Stimulated activated CD4-positive, alpha-beta T cell treated with anti-CD3 and anti-CD28 coated beads, Interleukin-4, amount 100 ng/mL, for 1 hour (primary cell): ENCODE data around the gene FBXW8.

Experiments used
- DNase-seq: peaks from one replicate; pipeline ENCODE4 v3.0.0-alpha.2; 2020

Gene FBXW8

DNA sequence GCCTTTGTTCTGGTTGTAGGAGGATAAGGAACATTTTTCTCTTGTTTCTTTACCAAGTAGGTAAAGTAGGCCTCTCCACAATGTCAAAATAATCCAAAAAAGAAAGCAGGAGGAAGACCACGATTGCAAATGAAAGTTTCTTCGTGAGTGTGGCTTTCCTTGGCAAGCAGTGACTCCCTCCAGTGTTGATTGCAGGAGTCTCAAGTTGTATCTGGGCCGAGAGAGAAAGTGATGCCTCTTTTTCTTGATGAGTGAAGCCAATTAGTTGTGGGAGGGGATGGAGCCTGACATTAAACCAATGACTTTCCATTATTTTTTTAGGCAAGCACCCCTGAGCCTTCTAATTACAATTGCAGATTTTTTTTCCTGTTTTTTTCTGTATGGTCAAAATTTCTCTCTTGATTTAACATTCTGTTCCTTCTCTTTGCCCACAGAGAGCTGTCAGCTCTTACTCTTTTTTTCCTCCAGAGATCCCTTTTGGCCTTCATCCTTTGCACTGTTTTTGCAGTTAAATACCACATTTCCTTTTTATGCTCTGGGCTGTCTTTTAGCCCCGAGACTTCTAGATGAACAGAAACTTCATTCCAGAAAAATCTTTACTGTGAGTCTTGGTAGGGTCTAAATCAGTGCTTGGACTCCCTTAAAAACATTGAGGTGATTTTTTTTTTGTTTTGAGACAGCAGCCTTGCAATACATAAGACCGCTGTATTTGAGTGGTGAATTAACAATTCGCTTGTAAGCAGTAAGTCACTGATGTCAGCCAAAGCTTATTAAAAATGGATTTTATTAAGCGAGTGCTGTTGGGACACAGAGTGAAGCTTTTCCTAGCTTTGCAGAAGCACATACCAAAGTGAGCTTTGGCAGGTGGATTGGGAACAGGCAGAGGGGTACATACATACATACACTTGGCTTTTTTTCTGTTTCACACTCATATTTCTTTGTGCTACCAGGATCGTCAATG, 15.8 kb downstream of the FBXW8 start:
- no peak for DNase-seq

- DNase-seq, result no peak
Observed at GRCh38 chr12:116927244-116927940, 16.6 kb downstream of the FBXW8 start.

- DNase-seq, result no peak
Observed at GRCh38 chr12:116928504-116928903, 17.8 kb downstream of the FBXW8 start.

GRCh38 chr12:116929885-116930284, 19.1 kb downstream of the FBXW8 start:
- DNase-seq, result no peak

- no peak for DNase-seq
Observed at GRCh38 chr12:116931665-116932064, 20.9 kb downstream of the FBXW8 start.

- DNase-seq, result no peak
Observed at GRCh38 chr12:116933091-116933490, 22.3 kb downstream of the FBXW8 start.

GRCh38 chr12:116933512-116934246, 22.9 kb downstream of the FBXW8 start:
- no peak for DNase-seq

DNA sequence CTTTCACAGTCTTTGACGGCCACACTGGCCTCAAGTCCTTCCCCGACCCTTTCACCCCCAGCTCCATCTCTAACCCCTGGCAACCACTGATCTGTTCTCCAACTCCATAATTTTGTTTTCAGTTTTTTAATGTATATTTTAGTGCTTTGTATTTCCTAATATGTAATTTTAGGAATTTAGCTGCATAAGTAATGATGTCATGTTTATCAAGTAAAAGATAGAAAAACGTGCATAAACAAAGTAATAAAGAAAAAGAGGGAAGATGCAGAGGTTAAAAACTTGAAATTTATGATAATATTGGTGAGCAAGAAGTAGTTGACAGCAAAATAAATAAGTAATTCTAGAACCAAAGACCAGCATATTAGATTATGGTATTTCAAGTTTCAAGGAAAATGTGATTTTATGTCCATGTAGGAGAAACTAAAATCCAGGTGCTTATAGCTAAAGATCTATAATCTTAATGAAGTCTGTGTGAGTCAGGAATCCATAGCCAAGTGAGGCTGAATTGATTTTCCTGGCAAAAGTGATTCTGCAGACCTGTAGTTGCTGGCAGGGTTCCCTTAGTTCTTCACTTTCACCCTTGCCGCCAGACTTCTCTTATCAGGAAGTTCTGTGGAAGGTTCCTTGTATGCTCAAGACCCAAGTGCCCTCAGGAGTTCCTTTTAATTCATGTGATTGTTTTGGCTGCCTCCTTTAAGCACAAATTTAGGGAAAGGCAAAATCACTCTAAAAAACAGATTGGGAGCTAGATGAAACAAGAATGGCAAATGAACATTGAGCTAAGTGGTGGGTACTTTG, 24.4 kb downstream of the FBXW8 start:
- no peak for DNase-seq

- DNase-seq, result no peak
Observed at GRCh38 chr12:116937640-116938039, 26.9 kb downstream of the FBXW8 start.

DNA sequence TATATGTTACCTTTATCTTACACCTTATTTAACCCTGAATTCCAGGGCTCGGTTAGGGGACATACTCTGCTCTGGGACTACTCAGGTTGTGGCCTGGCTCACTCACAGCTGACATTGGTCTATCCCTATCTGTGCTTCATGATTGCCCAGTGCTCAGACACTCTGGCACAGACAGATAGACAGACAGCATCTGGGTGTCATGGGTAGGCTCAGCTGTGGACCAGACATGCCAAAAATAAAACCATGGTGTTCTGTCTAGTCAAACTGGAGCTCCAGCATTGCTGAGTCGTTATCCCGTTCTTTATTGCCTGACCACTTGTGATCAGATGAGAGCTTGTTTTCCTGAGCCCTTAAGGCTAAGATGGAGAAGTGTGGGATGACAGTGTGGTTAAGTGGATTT, 29.0 kb downstream of the FBXW8 start:
- no peak for DNase-seq

- DNase-seq, result no peak
Observed at GRCh38 chr12:116941188-116941587, 30.4 kb downstream of the FBXW8 start.

DNA sequence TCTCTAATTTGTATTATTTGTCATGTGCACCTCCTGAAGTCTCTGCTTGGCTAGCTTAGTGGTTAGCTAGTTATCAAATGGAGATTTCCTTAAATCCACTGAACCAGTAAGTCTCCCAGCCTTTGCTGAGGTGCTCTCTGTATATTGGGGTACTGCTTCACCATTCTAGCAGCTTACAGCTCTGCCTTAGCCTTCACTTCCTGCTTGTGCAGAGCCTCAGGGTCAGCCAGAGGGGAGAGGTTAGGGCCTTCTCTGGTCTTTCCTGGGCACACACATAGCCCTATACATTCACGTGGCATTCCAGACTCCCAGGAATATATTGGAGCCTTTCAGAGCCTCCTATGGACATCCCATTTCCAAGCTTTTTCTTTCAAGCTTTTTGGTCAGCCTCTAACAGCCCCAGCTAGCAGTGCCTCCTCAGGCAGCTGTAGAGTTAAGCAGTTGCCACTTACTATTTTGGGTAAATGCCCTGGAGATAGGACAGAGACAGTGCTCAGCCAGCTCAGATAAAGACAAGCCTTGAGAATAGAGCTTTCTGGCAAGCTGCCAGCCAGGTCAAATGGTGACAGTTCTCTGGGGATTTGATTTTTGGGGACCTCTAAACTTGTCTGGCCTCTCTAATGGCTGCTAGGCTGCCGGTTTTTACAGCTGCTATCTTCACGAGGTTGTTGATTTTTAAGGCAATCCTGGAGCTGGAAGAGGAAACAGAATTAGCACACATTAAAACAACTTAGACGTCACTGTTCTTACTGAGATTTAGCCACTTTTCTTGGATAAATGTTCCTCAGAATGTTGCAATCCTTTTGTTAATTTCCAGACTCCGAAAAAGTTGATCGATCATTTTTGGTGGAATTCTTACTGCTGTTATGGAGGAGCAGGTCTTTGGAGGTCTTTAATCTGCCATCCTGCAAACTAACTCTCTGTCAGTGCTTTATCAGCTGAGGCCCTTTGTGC, 32.9 kb downstream of the FBXW8 start:
- no peak for DNase-seq

- no peak for DNase-seq
Observed at GRCh38 chr12:116945886-116946550, 35.3 kb downstream of the FBXW8 start.

GRCh38 chr12:116948298-116948697, 37.5 kb downstream of the FBXW8 start:
- DNase-seq, result no peak

GRCh38 chr12:116950628-116951325, 40.0 kb downstream of the FBXW8 start:
- no peak for DNase-seq

- DNase-seq, result no peak
Observed at GRCh38 chr12:116954710-116955381, 44.1 kb downstream of the FBXW8 start.

GRCh38 chr12:116955382-116956021, 44.8 kb downstream of the FBXW8 start:
- DNase-seq, result no peak

GRCh38 chr12:116958402-116959197, 47.9 kb downstream of the FBXW8 start:
- DNase-seq, result no peak
